Left lobe of liver (tissue), 2 donors: Measurements from ENCODE around the gene UGT2B28. TPM values are rescaled to one million over a fixed set of nuclear protein-coding genes. Genes with fewer than 3 reads are reported as not detected.
A peak's percentile ranks its signal among the peaks of the same experiment; 100 is the strongest.
"Not testable (repeated sequence)": the region's sequence is repeated elsewhere in the genome, so short reads cannot be mapped to it uniquely, and the experiment has no call there.

ENCODE experiments used
- ATAC-seq: fragments of 200-7000 bp; cut with Tn5 transposase; one replicate; pipeline ENCODE4 v1.9.1; 2020; ENCODE audit warnings: mild to moderate bottlenecking, moderate library complexity
- DNase-seq: peaks from one replicate; pipeline ENCODE4 v3.0.0-alpha.2; 2020; ENCODE audit warnings: low spot score
- total RNA-seq: library from RNA; stranded (reverse); gene quantifications from one replicate; pipeline ENCODE4 v1.2.1, GENCODE V29; 2021
- donor health status: DM: no; HTN: no; CAD: no; lungs with moderate emphysema.
- donor health status: DM: no; HTN: yes; CAD: no.

Gene UGT2B28
- not detected for total RNA-seq

DNA sequence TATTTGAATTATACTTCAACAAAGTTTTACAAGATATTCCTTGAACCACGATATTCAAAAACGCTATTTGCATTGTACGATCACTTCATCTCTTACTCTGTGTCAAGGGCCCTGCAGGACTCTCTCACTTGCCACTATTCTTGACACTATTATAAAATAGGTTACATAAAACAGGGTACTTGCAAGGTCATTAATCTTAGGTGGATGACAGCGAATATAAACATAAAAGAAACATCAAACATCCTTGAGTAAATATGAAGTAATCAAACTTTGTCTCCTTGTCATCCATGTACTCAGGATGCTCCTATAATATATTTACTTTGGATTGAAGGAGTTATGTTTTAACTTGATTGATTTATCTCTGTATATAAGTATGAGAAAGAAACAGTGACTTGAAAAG lies at the start of gene UGT2B28:
Gene UGT2B28, plus strand, starts transcription at position 395 of the 400 bp plus-strand sequence. CDS start 26 bp downstream, outside the sequence.
- ATAC-seq, DNase-seq: not testable (repeated sequence)

DNA sequence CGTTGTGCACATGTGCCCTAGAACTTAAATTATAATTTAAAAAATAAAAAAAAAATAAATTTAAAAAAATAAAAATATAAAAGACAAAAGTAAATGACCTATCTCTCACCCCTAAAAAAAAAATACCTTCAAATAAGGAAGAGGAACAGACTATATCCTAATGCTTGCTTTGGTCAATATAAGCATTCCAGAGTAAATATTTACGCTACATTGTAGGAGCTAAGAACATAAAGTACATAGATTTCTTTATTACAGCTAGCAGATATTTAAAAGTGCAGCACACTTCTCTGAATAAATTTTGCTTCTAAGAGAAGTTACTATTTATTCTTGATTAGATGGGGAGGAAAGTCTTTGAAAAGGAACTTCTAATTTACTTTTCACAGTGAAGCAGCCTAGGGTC lies 41.2 kb upstream of the UGT2B28 start:
- ATAC-seq, result no peak

DNA sequence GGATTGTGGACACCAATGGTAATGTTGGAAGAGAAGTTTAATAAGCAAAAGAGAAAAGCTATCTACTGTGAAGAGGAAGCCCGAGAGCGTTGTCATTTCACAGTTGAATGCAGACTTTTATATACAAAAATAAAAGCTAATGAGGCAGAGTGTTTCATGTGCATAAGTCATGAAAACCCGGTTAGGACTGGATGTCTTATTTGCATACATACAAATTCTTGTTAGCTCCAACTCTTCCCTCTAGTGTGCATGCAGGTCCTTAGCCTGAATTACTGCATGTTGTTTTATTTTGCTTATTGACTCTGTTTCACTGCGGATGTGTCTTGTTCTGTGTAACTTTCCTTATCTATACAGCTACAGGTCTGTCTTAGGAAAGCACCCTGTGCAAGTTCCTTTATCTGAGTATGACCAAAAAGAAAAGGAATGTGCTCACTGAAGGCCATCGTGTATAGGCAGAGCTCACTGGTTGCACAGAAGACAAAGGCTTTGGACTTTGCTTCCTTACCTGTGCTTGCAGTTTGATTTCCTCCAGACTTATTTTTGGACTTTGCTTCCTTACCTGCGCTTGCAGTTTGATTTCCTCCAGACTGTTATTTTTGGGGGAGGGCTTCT lies 40.6 kb upstream of the UGT2B28 start:
- DNase-seq (no peak), ATAC-seq (no peak)

More for the DNA sequence above, 41.2 kb upstream of the UGT2B28 start:
- no peak for DNase-seq

DNA sequence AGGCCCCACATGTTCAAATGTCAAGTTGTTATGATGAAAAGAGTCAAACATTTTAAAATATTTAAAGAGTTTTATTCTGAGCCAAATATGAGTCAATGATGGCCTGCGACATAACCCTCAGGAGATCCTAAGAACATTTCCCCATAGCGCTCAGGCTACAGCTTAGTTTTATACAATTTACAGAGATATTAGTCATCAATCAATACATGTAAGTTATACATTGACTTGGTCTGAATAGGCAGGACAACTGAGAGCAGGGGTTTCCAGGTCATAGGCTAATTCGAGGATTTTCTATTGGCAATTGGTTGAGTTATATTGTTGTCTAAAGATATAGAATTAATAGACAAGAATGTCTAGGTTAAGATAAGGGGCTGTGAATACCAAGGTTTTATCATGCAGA lies 39.5 kb upstream of the UGT2B28 start:
- DNase-seq, result not testable (repeated sequence)

DNA sequence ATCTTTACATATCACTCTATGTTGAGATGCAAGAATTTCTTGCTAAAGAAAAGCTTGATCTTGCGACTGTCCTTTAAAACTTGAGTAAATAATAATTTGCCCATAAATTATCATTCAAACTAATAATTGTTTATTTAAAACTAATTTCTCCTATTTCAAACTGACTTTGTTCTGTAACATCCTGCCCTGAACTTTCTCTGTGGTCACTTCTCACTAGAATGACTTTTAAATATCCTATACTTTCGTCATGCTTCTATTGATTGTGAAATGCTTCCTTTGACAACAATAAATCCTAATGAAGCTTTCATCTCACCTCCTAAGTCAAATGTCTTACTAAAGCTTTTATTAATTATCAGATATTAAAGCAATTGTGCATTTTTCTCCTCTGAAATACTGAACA lies 38.5 kb upstream of the UGT2B28 start:
- not testable (repeated sequence) for ATAC-seq, DNase-seq

More for the DNA sequence above, 39.5 kb upstream of the UGT2B28 start:
- ATAC-seq, result not testable (repeated sequence)

DNA sequence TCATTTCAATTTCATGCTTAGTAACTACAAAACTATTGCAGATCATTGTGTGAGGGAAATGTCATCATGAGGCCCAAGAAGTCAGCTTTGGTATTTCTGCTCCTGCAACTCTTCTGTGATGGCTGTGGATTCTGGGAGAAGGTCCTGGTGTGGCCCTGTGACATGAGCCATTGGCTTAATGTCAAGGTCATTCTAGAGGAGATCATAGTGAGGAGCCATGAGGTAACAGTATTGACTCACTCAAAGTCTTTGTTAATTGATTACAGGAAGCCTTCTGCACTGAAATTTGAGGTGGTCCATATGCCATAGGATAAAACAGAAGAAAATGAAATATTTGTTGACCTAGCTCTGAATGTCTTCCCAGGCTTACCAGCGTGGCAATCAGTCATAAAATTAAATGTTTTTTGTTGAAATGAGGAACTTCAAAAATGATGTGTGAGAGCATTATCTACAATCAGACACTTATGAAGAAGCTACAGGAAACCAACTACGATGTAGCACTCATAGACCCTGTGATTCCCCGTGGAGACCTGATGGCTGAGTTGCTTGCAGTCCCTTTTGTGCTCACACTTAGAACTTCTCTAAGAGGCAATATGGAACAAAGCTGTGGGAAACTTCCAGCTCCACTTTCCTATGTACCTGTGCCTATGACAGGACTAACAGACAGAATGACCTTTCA lies 37.6 kb upstream of the UGT2B28 start:
- not testable (repeated sequence) for ATAC-seq

DNA sequence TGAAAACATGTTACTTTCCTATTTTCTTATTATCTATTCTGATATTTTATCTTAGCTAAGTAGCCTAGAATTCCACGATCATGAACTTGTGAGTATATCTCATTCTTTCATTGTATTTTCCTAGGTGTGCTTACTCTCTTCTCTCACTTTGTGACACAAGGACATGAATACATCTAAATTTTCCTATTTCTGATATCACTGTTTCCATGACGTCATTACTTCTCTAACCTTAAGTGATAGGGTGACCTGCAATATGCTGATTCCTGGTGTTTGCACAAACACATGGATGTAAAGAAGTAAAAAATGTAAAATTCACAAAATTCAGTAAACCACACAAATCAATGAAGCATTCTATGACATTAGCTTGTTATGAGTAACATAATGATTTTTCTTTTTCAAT lies 29.4 kb upstream of the UGT2B28 start:
- not testable (repeated sequence) for ATAC-seq, DNase-seq

More for the DNA sequence above, 37.6 kb upstream of the UGT2B28 start:
- not testable (repeated sequence) for DNase-seq

DNA sequence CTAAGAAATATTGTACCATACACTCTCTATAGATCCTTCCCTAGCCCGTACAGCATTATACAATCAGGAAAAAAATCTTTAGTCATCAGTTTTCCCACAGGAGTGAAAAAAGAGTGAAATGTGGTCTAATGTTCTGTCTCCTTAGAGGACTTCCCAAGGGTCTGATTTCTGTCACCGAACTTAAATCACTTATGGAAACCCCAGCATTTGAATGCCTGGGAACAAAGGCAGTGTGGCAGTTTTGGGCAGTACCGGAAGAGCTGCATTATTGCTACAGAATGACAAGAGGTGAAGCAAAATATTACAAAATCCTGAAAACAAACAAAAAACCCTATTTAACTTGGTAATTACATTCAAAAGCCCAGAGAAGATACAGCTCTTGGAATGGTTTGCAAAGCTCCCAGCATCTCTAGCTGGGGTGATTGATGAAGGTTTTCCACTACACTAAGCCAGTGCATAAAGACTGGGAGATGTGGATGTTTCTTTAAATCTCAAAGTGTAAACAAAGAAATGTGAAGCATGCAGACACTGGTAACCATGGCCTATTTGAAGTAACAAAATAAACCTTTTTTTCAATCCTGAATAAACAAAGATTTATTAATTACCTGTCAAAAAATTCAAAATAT lies 27.0 kb upstream of the UGT2B28 start:
- DNase-seq, ATAC-seq: not testable (repeated sequence)

DNA sequence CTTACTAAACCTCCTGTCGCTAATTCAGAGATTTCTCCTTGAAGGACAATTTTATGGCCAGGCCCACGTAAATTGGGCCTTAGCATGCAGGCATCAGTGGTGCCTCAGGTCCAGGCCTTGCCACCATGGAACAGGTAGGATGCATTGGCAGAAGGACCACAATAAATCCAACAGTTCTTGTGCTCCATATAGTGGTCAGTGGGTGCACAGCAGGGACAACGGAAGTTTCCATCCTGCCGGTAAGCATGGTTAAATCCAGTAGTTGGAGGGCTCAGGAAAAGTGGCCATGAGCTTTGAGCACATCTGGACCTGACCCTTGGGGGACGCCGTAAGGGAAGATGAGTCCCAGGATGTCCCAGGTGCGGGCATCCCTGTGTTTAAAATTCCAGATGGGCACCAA lies 11.7 kb upstream of the UGT2B28 start:
- ATAC-seq, result not testable (repeated sequence)

DNA sequence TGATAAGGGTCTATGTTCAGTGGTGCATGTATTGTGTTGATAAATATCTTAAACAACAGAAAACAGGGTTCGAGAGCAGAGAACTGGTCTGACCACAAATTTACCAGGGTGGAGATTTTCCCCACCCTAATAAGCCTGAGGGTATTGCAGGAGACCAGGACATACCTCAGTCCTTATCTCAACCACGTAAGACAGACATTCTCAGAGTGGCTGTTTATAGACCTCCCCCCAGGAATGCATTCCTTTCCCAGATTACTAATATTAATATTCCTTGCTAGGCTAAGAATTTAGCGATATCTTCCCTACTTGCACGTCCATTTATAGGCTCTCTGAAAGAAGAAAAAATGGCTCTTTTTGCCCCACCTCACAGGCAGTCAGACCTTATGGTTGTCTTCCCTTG lies 16.1 kb downstream of the UGT2B28 start:
- ATAC-seq, DNase-seq: not testable (repeated sequence)

More for the DNA sequence above, 11.7 kb upstream of the UGT2B28 start:
- not testable (repeated sequence) for DNase-seq

DNA sequence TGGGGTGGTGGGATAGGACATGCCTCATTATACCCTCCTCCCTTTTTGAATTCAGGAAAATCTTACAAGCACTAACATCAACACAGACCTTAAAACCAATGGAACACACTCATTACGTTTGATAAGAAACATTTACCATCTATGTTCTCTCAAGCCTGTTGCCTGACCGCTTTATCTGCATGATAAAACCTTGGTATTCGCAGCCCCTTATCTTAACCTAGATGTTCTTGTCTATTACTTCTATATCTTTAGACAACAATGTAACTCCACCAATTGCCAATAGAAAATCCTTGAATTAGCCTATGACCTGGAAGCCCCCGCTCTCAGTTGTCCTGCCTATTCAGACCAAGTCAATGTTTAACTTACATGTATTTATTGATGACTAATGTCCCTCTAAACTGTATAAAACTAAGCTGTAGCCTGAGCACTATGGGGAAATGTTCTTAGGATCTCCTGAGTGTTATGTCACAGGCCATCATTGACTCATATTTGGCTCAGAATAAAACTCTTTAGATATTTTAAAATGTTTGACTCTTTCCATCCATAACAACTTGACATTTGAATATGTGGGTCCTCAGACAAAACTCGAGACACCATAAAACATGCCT lies 28.3 kb downstream of the UGT2B28 start:
- DNase-seq, ATAC-seq: not testable (repeated sequence)

DNA sequence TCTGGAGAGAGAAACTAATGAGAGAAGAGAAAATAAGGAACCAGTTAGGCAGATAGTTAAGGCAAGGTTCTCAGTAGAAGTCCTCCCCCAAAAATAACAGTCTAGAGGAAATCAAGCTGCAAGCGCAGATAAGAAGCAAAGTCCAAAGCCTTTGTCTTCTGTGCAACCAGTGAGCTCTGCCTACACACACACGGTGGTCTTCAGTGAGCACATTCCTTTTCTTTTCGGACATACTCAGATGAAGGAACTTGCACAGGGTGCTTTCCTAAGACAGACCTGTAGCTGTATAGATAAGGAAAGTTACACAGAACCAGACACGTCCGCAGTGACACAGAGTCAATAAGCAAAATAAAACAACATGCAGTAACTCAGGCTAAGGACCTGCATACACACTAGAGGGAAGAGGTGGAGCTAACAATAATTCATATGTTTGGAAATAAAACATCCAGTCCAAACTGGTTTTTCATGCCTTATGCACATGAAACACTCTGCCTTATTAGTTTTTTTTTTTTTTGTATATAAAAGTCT lies 29.3 kb downstream of the UGT2B28 start:
- ATAC-seq, DNase-seq: not testable (repeated sequence)

DNA sequence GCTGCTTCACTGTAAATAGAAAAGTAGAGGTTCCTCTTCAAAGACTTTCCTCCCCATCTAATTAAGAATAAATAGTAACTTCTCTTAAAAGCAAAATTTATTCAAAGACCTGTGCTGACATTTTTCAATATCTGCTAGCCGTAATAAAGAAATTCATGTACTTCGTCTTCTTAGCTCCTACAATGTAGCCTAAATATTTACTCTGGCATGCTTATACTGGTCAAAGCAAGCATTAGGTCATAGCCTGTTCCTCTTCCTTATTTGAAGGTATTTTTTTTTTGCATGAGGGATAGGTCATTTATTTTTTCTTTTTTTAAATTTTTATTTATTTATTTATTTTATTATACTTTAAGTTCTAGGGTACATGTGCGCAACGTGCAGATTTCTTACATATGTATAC lies 30.0 kb downstream of the UGT2B28 start:
- not testable (repeated sequence) for DNase-seq, ATAC-seq

DNA sequence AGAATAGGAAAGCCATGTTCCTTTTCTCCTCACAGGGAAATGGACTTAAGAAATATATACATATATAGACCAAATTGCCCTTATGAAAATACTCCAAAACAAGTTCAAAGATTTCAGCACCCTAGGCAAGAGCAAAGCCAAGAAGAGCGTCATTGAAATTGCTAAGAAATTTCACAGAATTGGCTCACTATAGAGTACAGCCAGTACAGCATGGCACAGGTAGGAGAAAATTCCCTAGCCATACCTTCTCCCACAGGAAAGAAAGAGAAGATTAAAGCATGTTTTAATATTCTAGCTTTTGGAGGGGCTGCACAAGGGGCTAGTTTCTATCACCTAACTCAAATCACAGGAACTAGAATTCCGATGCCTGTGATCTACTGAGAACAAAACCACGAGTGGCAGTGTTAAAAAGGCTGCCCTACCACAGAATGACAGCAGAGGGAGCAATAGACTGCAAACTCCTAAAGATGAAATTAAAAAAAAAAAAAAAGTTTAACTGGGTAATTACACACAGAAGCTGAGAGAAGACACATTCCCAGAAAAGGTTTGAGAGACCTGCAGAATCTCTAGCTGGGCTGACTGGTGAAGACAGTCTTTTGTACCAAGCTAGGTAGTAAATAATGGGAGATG lies 37.5 kb downstream of the UGT2B28 start:
- DNase-seq, result peak; percentile 49
- peak; percentile 96 for ATAC-seq

DNA sequence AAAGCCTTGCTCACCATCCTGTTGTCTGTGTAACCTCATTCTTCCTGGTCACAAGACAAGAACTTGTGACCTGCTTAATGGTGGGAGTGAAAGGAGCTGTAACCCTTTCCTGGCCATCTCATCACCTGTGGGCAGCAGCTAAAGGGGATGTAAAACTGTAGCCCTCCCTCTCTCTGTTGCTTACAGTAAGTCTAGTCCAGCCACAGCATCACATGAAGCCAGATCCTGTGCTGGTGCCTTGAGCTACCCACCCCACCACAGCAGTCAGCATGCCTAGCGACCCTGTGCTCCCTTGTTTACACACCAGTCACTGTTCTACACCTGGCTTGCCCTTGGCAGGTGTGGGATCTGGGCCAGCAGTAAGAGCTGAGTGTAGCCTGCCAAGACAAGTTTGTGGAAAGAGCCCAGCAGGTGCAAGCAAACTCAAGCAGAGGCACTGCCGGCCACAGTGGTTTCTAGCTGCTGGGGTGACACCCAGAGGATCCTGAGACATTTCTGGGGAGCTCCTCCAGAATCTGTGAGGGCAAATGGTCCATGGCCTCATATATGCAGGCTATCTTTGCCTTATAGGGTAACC lies 41.0 kb downstream of the UGT2B28 start:
- ATAC-seq (peak; percentile 81), DNase-seq (peak; percentile 64)

DNA sequence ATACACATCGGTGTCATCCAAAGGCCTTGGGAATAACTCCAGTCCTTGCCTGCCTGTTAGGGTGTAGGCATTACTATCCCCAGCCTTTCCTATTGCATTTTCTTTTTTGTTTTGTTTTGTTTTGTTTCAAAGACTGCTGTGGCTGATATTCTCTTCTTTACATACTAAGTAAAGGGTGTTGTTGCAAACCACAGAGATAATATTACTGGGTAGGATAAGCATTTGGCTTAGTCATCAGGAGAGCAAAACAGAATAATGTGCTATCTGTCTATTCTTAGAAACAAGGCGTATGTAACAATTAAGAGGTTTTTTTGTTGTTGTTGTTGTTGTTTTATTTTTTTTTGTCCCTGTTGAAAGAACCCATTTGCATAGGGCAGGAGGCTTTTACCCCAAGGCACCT lies 41.8 kb downstream of the UGT2B28 start:
- ATAC-seq (no peak), DNase-seq (no peak)

DNA sequence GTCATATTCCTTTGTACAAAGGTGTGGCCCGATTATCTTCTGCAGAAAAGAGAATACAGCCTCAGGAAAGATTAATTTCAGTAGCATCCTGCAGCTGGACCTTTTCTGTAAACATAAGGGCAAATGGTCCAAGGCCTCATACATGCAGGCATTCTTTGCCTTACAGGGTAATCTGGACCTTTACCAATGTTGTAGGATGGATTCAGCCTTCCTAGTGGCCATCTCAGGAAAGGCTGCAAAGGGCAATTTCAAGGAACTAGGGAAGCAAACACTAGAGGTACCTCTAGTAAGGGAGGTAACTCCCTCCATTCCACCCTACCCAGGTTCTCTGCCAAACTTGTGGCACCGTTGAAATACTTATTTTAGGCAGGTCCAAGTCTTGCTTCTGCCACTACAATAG lies 43.0 kb downstream of the UGT2B28 start:
- ATAC-seq (peak; percentile 47), DNase-seq (no peak)

DNA sequence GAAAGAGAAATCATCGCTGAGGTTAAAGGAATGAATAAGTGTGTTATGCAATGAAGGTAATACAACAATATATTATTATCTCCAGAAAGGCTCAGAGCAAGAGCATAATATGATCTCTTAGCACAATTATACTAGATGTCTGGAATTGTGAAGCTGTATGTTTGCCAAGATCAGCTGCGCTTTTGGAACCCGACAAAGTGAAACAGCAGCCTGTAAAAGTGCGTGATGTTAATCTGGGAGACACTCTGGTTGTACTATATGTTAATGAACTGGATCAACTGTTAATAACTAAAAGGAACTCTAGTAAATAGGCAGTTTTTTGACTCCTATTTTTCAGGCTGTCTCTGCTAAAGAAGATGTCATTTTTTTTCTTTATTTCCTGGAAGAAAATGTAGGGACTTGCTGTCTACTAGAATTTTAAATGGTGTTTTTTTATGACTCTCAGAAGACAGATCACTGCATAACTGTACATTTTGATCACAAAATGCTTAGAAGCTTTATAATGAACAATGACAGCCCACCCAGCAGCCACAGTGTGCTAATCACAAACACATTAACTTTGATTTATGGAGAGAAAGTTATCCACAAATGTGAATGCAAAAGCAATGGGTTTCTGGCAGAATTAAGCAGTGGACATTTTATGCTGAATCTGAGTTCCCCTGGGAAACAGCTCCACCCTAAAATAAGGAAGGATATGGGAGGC lies 50.2 kb downstream of the UGT2B28 start:
- ATAC-seq, result peak; percentile 66
- peak; percentile 61 for DNase-seq

DNA sequence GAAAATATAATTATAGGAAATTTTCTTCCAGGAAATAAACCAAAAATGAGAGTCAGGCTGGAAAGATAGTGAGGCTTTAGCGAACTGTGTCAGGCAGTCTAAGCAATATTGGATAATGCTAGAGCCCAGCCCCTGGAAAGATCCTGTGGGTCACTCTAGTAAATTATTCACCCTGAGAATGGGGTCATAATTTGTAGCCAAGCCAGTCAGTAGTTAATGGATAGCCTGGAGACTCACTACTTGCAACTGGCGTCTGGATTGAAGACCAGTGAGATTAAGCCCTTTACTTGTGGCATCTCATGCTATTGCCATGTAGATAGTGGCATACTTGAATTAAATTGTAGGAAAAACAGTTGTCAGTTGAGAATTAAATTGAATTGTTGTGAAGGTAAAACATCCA lies 51.0 kb downstream of the UGT2B28 start:
- DNase-seq (peak; percentile 62), ATAC-seq (peak; percentile 93)
